ENCODE results near the gene WWP2.

The WWP2 gene

DNA sequence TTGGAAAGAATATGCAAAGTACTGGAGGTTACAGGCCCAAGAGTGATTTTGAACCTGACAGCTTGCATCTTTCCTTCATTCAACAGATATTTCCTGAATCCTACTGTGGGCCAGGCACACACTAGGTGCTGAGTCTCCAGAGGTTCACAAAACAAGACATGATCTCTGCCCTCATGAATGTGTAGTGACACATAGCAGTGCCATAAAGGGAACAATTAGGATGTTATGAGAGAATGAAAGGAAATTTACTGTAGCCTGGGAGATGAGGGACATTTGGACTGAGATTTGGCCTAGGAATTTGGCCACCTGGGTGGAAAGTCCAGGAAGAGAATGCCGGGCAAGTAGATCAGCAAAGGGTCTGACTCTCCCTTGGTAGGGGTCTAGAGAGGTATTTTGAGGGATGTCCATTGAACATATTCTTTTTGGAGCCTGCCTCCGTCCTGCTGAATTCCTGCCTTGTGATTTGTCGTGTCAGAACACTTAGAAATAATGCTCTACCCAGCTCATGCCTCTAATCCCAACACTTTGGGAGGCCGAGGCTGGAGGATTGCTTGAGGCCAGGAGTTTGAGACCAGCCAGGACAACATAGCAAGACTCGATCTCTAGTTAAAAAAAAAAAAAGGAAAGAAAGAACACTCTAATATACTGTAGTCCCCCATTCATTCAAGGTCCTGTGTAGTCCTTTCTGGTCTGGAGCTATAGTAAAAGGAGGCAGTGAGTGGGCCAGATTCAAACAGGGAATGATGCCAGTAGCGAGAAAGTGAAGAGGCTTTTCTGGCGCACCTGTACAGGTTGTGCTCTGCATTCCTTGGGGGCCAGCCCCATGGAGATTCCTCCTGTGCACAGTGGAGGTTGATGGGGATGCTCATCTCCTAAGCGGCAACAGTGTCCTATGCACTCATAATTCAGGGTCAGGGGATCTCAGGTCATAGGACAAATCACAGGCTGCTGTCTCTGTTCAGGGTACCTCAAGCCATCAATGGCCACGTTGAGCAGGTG is 98.4 kb downstream of the WWP2 start:
- no peak for DNase-seq

DNA sequence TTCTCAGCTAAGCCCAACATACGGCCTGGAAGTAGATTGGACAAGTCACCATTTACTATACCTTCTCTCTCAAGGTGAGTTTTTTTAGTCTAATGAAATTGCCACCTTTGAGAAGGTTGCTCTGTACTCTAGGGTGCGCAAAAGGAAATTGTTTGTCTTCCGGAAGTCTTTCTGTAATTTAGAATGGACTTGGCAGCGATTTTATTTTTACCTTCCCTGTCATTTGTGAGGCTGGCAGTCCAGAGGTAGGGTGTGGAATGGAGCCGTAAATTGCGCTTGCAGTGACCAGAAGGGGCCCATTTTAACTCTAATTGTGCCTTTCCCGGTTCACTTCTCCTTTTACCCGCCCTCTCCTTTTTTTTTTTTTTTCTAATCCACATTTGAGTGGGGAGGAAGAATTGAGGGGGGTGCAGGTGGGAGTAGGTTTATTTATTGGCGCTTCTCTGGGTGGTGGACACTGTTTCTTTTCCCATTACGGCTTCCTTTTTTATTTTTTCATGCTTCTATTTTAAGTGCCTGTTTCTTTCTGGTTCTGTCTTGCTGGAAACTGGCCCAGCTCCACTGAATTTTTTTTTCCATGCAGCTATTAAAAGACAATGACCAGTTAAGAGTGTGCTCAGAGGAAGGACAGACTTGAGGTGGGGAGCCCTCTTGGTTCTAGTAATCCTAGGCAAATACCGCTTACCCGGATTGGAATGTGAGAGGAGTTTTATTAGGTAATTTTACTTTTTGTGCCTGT is 99.3 kb downstream of the WWP2 start:
- DNase-seq, result no peak

DNA sequence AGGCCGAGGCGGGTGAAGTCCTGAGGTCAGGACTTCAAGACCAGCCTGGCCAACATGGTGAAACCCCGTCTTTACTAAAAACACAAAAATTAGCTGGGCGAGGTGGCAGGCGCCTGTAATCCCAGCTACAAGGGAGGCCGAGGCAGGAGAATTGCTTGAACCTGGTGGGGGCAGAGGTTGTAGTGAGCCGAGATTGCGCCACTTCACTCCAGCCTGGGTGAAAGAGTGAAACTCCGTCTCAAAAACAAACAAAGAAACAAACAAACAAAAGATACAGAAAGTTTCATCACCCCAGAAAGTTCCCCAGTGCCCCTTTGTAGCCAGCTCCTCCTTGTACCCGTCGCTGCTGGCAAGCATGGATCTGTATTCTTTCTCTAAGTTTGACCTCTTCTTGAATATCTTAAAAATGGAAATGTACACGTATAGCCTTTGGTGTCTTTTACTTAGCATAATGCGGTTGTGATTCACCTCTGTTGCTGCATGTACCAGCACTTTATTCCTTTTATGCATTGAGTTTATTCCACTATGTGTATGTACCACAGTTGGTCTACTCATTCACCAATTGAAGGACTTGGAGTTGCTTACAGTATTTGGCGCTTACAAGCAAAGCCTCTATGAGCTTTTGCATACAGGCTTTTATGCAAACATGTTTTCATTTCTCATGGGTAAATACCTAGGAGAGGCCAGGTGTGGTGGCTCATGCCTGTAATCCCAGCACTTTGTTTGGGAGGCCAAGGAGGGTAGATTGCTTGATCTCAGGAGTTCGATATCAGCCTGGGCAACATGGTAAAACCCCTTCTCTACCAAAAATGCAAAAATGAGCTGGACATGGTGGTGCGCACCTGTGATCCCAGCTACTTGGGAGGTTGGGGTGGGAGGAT is 101.5 kb downstream of the WWP2 start:
- DNase-seq, result no peak

DNA sequence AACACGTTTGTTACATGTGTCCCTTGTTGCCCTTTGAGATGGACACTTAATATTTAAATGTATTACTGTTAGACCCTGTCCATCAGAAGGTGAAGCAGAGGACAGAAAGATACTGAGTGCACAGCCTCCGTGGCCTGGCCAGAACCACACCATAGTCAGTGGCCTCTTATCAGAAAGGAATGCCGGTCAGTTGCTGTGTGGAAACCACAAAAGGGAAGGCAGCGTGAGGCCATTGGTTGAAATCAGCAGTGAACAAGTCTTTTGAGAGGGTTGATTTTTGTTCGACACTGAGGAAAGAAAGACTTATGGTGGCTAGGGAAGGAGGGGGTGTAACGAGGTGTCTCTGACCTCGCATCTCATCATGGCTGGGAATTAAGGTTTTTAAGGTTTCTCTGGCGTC is 103.6 kb downstream of the WWP2 start:
- no peak for DNase-seq

DNA sequence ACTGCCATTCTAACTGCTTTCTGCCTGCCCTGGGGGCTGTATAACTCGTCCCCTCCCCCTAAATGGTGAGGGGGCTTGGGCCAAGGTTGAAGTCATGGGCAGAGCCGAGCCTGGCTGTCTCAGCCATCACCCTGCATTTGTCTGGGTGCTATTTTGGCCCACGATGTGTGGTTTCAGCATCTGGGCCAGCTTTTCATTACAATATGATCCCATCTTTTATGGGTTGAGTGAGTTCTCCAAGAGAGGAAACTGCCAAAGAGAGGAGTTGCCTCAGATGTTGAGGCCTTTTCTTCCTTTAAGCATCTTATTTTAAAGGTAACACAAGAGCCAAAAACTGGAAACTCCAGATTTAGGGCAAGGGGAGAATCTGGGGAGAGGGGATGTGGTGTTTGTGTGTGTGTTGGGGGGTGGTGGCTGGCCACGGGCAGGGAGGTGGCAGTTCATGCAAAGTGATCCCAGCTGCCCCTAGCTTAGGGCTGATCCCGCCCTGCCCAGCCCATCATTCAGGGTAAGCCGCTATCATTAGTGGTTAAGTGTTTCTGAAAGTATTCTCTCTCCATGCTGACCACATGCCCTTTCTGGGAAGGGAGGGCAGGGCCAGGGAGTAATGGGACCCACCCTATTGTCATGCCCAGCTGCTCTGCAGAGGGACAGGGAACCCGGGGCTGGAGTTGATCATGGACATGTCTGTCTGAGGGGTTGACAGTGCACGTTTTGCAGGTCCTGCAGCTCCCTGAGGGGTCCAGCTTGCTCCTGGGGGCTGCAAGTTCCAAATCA is 105.8 kb downstream of the WWP2 start:
- no peak for DNase-seq

DNA sequence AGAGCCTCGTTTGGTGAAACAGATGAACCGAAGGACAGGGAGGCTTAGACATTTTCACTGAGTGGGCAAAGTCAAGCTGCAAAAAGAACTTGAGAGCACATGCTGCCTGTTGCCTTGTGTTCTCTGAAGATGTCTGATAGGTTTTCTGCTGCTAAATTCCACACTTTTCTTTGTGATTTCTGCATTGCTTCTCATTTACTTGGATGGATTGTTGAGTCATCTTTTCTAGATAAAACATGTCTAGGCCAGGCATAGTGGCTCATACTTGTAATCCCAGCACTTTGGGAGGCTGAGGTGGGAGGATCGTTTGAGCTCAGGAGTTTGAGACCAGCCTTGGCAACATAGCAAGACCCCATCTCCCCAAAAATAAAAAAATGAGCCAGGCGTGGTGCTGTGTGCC is 108.6 kb downstream of the WWP2 start:
- no peak for DNase-seq

DNA sequence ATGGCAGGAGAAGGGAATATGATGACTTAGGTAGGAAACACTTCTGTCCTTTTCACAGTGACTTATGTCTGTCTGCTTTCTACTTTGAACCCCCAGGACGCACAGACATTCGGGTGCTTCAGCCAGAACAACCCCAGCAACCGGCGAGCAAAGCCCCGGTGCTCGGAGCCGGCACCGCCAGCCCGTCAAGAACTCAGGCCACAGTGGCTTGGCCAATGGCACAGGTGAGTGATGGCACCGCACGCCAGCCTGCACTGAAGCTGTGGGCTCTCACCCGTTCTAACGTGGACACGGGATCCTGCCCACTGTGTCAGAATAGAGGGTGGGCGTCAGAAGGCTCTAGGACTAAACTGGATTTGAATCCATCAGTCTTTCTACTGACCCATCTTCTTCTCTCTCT is 109.6 kb downstream of the WWP2 start:
- no peak for DNase-seq

DNA sequence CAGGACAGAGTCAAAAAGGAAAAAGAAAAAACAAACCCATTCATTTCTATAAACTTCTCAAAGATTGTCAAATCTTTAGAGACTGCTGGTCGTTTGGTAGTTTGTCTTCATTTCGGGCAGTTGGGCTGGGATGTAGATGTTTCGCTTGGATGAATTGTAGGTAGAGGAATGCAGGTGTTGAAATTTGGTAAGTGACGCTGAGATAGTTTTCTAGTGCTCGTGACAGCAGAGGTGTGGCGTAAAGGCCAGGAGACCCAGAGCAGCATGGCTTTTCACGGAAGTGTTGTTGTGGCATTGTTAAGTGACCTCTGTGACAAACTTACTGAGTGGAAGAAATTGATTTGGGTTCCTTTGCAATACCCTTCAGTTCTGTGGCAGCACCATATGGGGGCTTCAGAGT is 110.8 kb downstream of the WWP2 start:
- DNase-seq, result no peak

DNA sequence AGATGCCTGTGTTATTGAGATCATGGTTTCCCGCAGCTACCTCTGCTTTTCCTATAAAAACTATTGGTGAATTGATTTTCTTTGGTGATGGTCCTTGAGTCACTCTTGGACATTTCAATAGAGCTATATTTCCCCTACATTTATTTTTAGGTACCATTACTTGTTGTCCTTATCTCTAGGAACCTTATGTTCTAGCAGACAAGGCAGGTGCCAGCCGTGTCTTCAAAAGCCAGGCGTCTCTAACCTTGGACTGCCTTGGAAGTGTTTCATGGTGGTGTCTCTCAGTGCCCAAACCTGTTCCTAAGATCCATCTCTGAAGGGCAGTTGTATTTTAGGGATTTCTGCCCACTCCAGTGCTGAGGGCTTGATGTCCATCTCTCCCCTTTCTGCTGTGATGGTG is 111.7 kb downstream of the WWP2 start:
- no peak for DNase-seq

DNA sequence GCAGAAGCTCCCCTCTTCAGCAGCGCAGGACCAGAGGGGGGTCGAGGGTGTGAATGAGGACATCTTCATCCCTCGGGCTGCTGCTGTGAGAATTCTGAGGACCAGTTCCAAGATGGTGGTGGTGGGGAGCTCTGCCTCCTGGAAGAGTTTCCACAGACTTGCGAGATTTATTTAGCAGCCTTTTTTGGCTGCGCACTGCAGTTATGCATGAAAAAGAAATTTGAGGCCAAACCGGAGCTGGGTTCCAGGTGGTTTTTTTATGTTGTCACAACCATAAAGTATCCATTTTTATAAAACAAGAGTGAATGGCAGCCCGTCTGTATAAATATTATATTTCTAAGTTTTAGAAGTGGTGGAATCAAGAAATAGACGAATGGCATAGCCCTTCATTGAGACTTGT is 112.1 kb downstream of the WWP2 start:
- no peak for DNase-seq

DNA sequence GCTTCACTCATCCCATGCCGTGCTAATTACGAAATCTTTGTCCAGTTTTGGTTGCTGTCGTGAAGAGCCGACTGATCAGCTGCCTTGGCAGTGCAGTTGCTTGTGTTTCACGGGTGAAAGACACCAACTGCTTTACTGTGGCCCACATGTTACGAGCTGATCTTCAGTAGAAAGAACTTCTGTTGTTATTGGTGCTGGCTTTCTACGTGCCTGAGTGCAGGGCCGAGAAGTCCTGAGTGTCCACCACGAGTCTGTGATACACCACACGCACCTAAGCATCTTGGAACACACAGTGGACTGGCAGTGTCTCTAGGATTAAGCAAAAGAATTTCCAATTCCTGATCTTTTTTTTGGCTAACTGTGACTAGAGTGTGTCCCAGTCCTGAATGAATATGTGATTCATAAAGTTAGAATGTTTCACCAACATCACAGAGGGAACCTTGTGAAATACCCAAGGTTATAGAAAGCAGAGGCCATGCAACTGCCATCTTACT is 118.6 kb downstream of the WWP2 start:
- no peak for DNase-seq

DNA sequence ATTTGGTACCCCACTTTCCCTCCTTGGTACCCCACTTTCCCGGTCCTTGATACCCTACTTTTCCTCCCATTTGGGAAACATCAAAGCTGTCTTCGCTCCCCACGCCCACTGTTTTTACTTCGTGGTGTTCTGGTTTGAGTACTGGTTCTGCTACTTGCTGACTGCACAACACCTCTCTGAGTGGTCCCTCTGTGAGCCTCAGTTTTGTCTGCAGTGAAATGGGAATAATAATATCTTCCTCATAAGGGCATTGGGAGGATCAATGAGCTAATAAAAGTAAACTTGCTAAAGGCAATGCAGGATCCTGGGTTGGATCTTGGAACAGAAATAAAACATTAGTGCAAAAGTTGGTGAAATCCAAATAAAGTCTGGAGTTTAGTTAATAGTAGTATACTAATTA is 119.0 kb downstream of the WWP2 start:
- no peak for DNase-seq

DNA sequence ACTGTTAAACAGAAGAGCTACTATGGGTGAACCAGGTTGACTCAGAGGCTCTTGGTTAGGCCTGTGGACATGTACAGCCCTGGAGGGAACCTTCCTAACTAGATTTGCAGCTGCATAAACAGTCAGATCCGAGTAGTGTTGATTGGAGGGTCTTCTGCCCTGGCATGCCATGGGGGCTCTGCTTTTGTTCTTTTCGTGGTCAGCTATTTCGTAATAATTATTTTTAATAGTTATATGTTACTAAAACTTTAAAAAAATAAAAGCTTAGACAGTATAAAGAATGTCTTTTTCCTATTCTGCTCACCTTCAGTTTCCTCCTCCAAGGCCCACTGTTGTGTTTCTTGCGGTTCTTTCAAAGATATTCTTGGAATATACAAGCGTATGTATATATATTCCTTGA is 121.6 kb downstream of the WWP2 start:
- no peak for DNase-seq

DNA sequence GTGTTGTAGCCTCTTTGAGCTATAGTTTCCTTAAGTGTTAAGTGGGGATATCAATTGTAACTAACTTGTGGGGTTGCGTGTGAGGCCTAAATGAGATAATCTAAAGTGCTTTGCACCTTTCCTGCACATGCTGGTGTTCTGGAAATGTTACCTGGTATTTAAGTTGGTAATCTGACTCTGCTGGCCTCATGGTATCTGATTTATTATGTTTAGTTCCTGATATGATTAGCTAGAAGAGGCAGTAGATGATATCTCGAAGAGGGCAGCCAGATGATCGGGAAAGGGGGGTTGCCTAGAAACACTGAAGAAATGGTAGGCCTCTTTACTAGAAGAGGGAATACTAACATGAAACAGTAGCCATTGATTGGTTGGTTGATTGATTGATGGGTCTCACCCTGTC is 123.6 kb downstream of the WWP2 start:
- no peak for DNase-seq

DNA sequence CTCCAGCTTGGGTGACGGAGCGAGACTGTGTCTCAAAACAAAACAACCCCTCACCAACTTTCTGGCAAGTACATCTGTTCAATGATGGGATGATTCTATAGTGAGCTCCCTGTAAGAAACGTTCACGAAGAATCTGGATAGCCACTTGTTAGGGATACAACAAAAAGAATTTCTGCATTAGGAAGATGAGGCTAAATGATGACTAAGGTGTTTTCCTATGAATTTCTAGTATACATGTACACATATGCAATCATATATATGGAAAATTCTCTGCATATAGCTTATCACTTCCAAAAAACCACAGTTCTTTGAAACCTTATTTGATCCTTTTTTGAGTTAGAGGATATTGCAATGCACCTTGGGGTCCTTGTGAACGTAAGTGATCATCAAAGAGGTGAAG is 124.6 kb downstream of the WWP2 start:
- DNase-seq, result no peak

DNA sequence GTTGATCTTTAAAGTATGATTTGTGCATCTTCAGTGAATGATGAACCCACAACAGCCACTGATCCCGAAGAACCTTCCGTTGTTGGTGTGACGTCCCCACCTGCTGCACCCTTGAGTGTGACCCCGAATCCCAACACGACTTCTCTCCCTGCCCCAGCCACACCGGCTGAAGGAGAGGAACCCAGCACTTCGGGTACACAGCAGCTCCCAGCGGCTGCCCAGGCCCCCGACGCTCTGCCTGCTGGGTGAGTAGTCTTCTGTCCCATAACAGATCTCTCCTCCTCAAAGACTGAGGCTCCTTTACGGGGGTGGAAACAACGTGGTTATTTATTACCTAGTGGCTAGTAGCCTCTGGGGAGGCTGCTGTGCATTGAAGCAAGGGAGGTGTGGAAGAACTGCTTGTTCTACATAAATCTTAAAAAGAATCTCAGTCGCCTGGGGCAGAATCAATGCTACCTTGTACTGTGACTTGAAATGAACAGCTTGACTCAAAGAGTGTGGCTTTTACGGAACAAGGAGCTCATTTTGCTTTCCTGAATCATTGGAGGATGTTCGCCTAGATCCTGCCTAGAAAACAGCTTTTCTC is 126.0 kb downstream of the WWP2 start:
- DNase-seq, result no peak

DNA sequence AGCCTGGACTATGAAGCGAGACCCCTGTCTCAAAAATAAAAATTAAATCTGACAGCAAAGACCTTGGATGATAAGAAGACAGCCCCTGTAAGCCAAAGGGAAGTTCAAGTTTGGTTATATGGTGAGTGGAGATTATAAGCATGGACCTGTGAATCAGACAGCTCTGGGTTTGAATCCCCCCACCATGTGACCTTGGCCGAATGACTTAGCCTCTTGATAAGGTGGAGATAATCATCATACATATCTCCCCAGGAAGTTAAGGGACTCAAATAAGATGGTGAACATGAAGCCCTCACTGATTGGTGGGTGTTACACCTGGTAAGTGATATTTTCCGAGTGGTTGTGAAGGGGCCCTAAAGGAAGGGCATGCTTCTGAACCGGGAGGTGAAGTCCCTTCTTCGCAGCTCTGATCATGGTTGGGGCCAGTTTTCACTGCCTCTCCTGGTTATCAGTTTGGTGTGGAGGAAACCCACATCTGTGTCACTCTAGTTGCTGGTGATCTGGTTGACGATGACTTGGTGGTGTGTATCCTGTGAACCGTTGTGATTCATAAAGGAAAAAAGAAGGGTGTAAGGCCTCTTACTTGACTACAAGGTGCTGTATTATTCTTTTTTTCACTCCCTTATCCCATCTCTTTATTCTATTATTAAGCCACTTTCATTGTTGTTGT is 127.3 kb downstream of the WWP2 start:
- no peak for DNase-seq

DNA sequence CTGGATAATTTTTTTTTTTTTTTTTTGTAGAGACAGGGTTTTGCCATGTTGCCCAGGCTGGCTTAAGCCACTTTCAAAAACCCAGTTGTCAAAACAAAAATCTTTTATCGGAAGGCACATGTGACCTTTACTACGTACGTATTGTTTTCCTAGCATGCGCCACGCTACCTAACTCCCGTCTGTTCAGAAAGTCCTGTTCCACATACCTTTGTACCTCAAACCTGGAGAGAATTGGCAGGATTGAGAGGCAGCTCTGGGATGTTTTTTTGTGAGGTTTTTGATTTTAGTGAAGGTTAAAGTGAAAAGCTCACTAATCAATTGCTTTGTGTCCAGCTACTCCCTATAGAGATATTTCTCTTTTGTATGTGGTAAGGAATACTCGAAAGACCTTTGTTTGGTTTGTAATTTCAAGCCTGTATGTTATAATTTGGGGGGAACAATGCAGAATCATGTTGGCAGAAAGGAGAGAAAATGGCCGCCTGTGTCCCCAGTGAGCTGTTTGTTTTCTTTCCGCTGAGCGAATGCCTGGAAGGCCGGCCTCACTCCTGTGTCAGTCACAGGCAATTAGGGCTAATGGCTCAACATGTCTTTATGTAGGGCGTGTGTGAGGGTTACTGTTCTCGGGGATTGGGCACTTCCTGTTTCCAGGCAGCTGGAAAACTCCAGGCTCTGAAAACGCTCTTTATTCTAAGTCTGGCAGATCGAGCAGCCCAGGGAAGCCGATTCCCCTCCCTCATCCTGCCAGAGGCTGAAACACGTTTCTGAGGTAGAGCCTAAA is 128.2 kb downstream of the WWP2 start:
- no peak for DNase-seq

DNA sequence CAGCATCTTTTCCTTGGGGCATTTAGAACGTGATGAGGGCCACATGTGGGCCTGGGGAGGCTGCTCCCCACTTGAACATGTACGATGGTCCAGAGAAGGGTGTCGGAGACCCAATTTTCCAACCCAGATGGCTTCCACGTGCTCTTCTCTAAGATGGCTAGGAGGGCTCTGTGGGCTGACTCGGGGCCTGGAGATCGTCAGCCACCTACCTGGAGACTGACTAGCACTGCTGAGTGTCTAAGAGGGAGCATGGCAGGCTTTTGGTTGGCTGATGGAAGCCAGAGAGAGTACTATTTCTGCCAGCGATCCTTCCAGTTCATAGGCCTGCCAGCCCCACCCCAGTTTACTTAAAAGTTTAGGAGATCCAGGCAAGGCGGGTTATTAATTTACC is 128.8 kb downstream of the WWP2 start:
- DNase-seq, result no peak

DNA sequence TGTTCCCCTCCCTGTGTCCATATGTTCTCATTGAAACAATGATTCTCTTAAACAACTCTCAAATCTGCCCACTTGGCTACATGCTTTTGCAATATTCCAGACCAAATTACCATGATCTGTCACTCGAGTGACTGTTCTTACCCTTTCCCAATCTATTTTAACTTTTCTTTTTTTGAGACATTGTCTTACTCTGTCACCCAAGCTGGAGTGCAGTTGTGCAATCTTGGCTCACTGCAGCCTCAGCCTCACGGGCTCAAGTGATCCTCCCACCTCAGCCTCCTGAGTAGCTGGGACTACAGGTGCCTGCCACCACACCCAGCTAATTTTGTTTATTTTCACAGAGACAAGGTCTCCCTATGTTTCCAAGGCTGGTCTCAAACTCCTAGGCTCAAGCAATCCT is 130.2 kb downstream of the WWP2 start:
- DNase-seq, result no peak
